ENCODE results near the gene SDHAF2. TPM values are rescaled to one million over a fixed set of nuclear protein-coding genes. Genes with fewer than 3 reads are reported as not detected.

The SDHAF2 gene
- total RNA-seq, 1 experiment from 2014 or later = 90.4 TPM

DNA sequence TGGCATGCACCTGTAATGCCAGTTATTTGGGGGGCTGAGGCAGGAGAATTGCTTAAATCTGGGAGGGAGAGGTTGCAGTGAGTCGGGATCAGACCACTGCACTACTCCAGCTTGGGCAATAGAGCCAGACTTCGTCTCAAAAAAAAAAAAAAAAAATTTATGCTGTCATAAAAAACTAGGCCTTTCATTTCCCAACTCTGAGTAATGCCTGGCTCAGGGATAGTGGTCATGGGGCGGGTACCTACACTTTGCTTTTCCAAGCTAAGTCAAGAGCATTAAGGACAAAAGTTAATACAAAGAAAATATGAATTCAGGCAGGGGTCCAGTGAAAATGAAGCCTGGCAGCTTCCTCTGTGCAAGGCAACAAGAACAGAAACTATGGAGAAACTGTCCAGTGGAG lies 16.4 kb upstream of the SDHAF2 start:
- H3K9me2 ChIP-seq (replicated peaks; ENCODE audit: low read length) = no peaks in the 10 kb centered on the region
- POLR2A ChIA-PET (ENCODE audit: unreplicated experiment) = no interaction called here
- no peak overlapping the region for H3K9ac ChIP-seq (ENCODE audit: low read length)
- no peak for DNase-seq
- H3K4me2 ChIP-seq (ENCODE audit: low read length) = no peak overlapping the region
- H3K4me1 ChIP-seq (ENCODE audit: insufficient read depth, low read length) = 0 out of 2 replicates have a peak, but pooled peaks cover 5% of the 10 kb centered on the region
- no TSS peak for BruUV-seq (replicated peaks)
- no peaks in the 10 kb centered on the region for H3K9me3 ChIP-seq (ENCODE audit: low read length)
- no peak overlapping the region for H3K4me3 ChIP-seq (ENCODE audit: low read length)
- H4K20me1 ChIP-seq (ENCODE audit: low read length) = peaks cover 16% of the 10 kb centered on the region
- ATAC-seq = peak; percentile 27
- no peak overlapping the region for H3K27ac ChIP-seq (ENCODE audit: low read length)
- no peak for TF ChIP-seq EZH2 (IDR thresholded peaks at IDR 0.05; ENCODE audit: low read length, unreplicated experiment)
- TF ChIP-seq, protein P1, sequence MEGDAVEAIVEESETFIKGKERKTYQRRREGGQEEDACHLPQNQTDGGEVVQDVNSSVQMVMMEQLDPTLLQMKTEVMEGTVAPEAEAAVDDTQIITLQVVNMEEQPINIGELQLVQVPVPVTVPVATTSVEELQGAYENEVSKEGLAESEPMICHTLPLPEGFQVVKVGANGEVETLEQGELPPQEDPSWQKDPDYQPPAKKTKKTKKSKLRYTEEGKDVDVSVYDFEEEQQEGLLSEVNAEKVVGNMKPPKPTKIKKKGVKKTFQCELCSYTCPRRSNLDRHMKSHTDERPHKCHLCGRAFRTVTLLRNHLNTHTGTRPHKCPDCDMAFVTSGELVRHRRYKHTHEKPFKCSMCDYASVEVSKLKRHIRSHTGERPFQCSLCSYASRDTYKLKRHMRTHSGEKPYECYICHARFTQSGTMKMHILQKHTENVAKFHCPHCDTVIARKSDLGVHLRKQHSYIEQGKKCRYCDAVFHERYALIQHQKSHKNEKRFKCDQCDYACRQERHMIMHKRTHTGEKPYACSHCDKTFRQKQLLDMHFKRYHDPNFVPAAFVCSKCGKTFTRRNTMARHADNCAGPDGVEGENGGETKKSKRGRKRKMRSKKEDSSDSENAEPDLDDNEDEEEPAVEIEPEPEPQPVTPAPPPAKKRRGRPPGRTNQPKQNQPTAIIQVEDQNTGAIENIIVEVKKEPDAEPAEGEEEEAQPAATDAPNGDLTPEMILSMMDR (conservative IDR thresholded peaks at IDR 0.05; ENCODE audit: low read depth, low read length) = no peak
- TF ChIP-seq EZH2phosphoT487 (IDR thresholded peaks at IDR 0.05; ENCODE audit: borderline replicate concordance, low read length) = no peak
- intact Hi-C loops (cut with micrococcal nuclease) = no loop called here
- peaks cover 15% of the 10 kb centered on the region for H3K79me2 ChIP-seq (ENCODE audit: low read length)
- peaks cover 92% of the 10 kb centered on the region for H3K36me3 ChIP-seq (ENCODE audit: low read depth, low read length)
- H3F3A ChIP-seq (ENCODE audit: low read length, unreplicated experiment) = no peaks in the 10 kb centered on the region
- CTCF ChIA-PET = no interaction called here
- no peaks in the 10 kb centered on the region for H3K27me3 ChIP-seq (ENCODE audit: low read length)
- H2AFZ ChIP-seq (ENCODE audit: low read length) = no peak overlapping the region

DNA sequence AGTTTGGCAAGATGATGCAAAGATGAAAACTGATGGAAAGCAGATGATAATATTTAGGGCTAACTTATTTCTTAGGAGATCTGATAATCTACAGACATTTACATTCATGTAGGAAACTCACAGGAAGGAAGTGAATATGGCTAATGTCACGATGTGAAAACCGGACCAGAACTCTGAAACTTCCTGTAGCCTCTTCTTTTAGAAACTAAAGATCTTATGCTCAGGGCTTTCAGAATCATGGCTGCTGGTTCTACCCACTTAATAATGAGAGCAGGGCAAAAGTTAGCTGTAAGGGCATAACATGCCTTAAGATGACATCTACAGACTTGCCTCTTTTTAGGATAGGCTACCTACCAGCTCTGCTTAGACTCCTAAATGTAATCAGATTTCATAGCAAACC lies 15.4 kb upstream of the SDHAF2 start:
- no peaks in the 10 kb centered on the region for H3K27me3 ChIP-seq (ENCODE audit: low read length)
- intact Hi-C loops (cut with micrococcal nuclease) = no loop called here
- H2AFZ ChIP-seq (ENCODE audit: low read length) = no peak overlapping the region
- TF ChIP-seq, protein P1 (conservative IDR thresholded peaks at IDR 0.05; ENCODE audit: low read depth, low read length) = no peak
- TF ChIP-seq EZH2 (IDR thresholded peaks at IDR 0.05; ENCODE audit: low read length, unreplicated experiment) = no peak
- TF ChIP-seq EZH2phosphoT487 (IDR thresholded peaks at IDR 0.05; ENCODE audit: borderline replicate concordance, low read length) = no peak
- H3K36me3 ChIP-seq (ENCODE audit: low read depth, low read length) = peaks cover 88% of the 10 kb centered on the region
- no peak overlapping the region for H3K4me3 ChIP-seq (ENCODE audit: low read length)
- peaks cover 16% of the 10 kb centered on the region for H4K20me1 ChIP-seq (ENCODE audit: low read length)
- BruUV-seq (replicated peaks) = no TSS peak
- H3K27ac ChIP-seq (ENCODE audit: low read length) = no peak overlapping the region
- no peaks in the 10 kb centered on the region for H3F3A ChIP-seq (ENCODE audit: low read length, unreplicated experiment)
- no peak overlapping the region for H3K9ac ChIP-seq (ENCODE audit: low read length)
- 0 out of 2 replicates have a peak, but pooled peaks cover 5% of the 10 kb centered on the region for H3K4me1 ChIP-seq (ENCODE audit: insufficient read depth, low read length)
- ChIA-PET CTCF (no interaction called here), POLR2A (ENCODE audit: unreplicated experiment) (no interaction called here)
- no peaks in the 10 kb centered on the region for H3K9me3 ChIP-seq (ENCODE audit: low read length)
- H3K9me2 ChIP-seq (replicated peaks; ENCODE audit: low read length) = no peaks in the 10 kb centered on the region
- DNase-seq (no peak), ATAC-seq (no peak)
- no peak overlapping the region for H3K4me2 ChIP-seq (ENCODE audit: low read length)
- H3K79me2 ChIP-seq (ENCODE audit: low read length) = peaks cover 19% of the 10 kb centered on the region

DNA sequence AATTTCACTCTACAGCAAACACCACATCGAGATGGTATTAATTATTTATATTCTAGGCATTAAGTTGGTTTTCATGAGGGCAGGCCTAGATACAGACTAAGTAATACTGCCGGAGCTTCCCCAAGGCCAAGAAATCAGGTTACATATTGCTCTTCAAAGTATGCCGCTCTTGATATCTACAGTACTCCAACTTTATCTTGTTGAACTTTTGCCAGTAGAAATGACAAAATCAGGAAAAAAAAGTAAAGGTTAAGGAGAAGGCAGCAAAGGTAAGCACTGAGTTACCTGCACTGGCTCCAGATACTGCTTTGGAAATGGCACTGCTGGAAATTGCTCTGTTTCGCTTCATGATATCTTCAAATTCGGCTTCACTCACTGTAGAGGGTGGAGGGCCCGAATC lies 14.5 kb upstream of the SDHAF2 start:
- Histone ChIP-seq H3K4me3 (ENCODE audit: low read length) (no peak overlapping the region), H2AFZ (ENCODE audit: low read length) (no peak overlapping the region), H3K9me3 (ENCODE audit: low read length) (no peaks in the 10 kb centered on the region), H3K9ac (ENCODE audit: low read length) (no peak overlapping the region), H3K27ac (ENCODE audit: low read length) (no peak overlapping the region), H3K79me2 (ENCODE audit: low read length) (peaks cover 24% of the 10 kb centered on the region), H3K9me2 (replicated peaks; ENCODE audit: low read length) (no peaks in the 10 kb centered on the region), H3K36me3 (ENCODE audit: low read depth, low read length) (peaks cover 90% of the 10 kb centered on the region), H3K4me2 (ENCODE audit: low read length) (no peak overlapping the region), H3K4me1 (ENCODE audit: insufficient read depth, low read length) (0 out of 2 replicates have a peak, but pooled peaks cover 5% of the 10 kb centered on the region), H3K27me3 (ENCODE audit: low read length) (no peaks in the 10 kb centered on the region), H4K20me1 (ENCODE audit: low read length) (peaks cover 20% of the 10 kb centered on the region), H3F3A (ENCODE audit: low read length, unreplicated experiment) (no peaks in the 10 kb centered on the region)
- CTCF ChIA-PET = no interaction called here
- intact Hi-C loops (cut with micrococcal nuclease) = no loop called here
- DNase-seq (no peak), ATAC-seq (no peak)
- TF ChIP-seq, protein P1 (conservative IDR thresholded peaks at IDR 0.05; ENCODE audit: low read depth, low read length) = no peak
- BruUV-seq (replicated peaks) = no TSS peak
- POLR2A ChIA-PET (ENCODE audit: unreplicated experiment) = no interaction called here

Measured in PC-3 (cell line).